Fibroblast of villous mesenchyme (primary cell): ENCODE data around the gene OLFM4. TPM values are rescaled to one million over a fixed set of nuclear protein-coding genes. Genes with fewer than 3 reads are reported as not detected.

Experiments used
- DNase-seq: peaks from one replicate; pipeline ENCODE4 v3.0.0-alpha.2; 2010; ENCODE audit warnings: low read depth
- H3K4me3 ChIP-seq: 2 replicates; pipeline ENCODE4 v1.5.1; 2011; ENCODE audit warnings: low read depth, mild to moderate bottlenecking, low read length
- total RNA-seq: library from RNA; depleted of rRNA; stranded (reverse); fragments of >200 nt; gene quantifications from 2 replicates; pipeline ENCODE4 v1.2.3, GENCODE V29; 2012
- TF ChIP-seq, protein P1 (sequence below): IDR thresholded peaks from 2 replicates; pipeline ENCODE4 v1.5.1; 2012; ENCODE audit warnings: low read depth, mild to moderate bottlenecking, low read length; ENCODE audit not compliant: insufficient read depth

Gene OLFM4
- total RNA-seq, 1 donor = under 0.01 TPM

DNA sequence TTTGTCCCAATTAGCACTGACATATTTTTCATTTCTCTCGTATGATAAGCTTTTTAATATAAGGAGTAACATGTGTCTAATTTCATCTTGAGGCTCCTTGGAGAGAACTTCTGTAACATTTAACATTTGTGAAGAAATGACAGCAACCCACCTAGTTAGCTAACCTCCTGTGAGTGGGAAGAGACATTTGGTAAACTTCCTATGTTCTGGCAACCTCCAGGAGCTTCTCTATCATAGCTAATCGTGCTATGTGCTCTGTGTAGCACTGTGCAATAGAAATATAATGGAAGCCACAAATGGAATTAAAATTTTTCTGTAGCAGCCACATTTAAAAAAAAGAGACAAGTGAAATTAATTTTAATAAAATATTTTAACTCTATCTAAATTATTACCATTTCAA is 5.4 kb upstream of the OLFM4 start:
- no peak for DNase-seq
- H3K4me3 ChIP-seq = no peak overlapping the region
- TF ChIP-seq, protein P1, sequence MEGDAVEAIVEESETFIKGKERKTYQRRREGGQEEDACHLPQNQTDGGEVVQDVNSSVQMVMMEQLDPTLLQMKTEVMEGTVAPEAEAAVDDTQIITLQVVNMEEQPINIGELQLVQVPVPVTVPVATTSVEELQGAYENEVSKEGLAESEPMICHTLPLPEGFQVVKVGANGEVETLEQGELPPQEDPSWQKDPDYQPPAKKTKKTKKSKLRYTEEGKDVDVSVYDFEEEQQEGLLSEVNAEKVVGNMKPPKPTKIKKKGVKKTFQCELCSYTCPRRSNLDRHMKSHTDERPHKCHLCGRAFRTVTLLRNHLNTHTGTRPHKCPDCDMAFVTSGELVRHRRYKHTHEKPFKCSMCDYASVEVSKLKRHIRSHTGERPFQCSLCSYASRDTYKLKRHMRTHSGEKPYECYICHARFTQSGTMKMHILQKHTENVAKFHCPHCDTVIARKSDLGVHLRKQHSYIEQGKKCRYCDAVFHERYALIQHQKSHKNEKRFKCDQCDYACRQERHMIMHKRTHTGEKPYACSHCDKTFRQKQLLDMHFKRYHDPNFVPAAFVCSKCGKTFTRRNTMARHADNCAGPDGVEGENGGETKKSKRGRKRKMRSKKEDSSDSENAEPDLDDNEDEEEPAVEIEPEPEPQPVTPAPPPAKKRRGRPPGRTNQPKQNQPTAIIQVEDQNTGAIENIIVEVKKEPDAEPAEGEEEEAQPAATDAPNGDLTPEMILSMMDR = no peak

DNA sequence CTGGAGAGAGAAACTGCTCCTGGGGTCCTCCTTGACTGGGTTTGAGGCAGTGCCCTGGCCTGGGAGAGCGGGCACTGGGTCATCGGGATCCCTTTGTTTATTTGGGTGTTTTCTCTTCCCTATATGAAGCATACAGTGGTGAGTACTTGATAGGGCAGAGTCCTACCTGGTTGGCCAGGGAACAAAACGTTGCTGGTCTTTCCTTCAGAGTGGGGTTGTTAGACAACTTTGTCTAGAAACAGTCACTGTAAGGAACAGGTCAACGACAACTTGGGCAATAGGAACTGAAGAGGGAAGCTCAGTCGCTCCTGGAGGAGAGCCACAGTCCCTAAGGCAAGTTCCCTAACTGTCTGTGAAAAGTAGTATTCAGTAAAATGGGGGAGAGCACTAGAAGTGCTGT is 550 bp upstream of the OLFM4 start:
- no peak for DNase-seq
- H3K4me3 ChIP-seq = no peak overlapping the region
- TF ChIP-seq, protein P1 = no peak

DNA sequence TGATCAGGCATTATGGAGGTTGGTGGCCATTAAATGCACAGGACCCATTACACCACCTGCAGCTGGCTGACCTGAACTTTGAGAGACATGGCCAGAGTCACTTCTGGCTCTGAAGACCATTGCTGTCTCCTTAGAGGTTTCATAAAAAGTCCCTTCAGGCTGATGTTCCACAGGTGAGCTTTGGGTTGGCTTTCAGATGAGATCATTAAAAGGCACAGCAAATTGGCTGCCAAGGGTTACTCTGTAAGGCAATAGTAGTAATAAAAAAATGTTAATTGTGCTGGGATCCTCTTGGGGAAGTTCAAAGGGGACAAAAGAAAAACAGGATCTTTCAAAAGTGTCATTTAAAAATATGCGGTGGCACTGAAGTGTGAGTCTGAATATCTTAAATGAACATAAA is 4.2 kb downstream of the OLFM4 start:
- TF ChIP-seq, protein P1 = no peak

DNA sequence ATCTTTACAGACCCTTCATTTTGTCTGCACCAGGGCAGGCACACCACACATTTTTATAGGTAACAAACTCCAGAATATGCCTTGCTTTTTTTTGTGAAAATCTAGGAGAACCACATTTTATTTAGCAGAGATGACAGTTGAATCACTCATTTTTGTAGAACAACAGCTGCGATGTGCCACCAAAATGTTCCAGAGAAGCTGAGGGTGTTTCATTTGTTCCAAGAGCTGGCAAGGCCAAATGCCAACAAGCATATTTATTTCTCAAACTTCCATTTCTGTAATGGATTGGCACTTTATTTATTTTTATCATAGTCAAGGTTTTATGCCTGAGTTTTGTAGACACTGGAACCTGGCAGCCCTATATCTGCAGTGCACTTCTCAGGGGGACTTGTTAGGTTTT is 10.4 kb downstream of the OLFM4 start:
- no peak for DNase-seq
- TF ChIP-seq, protein P1 = no peak

More for the DNA sequence above, 4.2 kb downstream of the OLFM4 start:
- H3K4me3 ChIP-seq = no peak overlapping the region
- no peak for DNase-seq

GRCh38 chr13:53041968-53042516 is 13.4 kb downstream of the OLFM4 start:
- H3K4me3 ChIP-seq = no peak overlapping the region
- TF ChIP-seq, protein P1 = no peak
- DNase-seq = no peak

More for the DNA sequence above, 10.4 kb downstream of the OLFM4 start:
- no peak overlapping the region for H3K4me3 ChIP-seq

- TF ChIP-seq, protein P1 = no peak
- DNase-seq = no peak
- H3K4me3 ChIP-seq = no peak overlapping the region
Measured at GRCh38 chr13:53042877-53043276, 14.3 kb downstream of the OLFM4 start.

- H3K4me3 ChIP-seq = no peak overlapping the region
- TF ChIP-seq, protein P1 = no peak
- DNase-seq = no peak
Measured at GRCh38 chr13:53043398-53043797, 14.8 kb downstream of the OLFM4 start.
